Putamen (tissue), 1 donor: ENCODE results near the gene TRAF2.

Source experiments
- DNase-seq: peaks from one replicate; pipeline ENCODE4 v3.0.0-alpha.2; 2016; ENCODE audit warnings: low spot score

TRAF2 gene

DNA sequence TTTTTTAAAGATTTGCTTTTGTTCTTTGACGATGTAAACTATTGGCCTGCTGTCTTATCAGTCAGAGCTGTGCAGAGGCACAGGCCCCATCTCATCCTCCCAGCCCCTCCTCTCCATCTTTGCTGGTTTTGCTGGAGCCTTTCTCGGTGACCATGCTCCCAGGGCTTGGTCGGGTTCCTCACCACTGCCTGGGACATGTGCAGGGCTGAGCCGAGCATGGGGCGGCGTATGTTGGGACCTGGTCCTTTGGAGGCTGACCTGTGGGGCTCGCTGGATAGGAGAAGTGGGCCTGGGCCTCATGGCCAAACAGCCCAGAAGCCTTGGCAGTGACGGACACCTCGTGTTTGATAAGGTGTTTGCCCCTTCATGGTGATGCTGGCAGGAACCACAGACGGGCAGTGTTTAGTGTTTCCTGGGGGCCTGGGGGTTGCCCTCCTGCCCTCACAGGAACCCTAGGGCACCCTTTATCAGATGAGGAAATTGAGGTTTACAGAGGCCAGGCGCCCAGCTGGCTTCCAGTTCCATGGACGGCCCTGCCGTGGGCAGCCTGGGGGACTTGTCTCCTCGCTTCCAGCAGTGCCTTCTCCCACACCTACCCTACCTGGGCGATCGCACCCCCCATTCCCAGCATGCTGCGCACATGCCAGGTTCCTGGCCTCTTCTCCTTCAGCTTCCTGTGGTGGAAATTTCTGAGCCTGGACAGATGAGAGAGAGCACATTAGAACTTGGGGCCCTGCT, 27.6 kb downstream of the TRAF2 start:
- DNase-seq: no peak

DNA sequence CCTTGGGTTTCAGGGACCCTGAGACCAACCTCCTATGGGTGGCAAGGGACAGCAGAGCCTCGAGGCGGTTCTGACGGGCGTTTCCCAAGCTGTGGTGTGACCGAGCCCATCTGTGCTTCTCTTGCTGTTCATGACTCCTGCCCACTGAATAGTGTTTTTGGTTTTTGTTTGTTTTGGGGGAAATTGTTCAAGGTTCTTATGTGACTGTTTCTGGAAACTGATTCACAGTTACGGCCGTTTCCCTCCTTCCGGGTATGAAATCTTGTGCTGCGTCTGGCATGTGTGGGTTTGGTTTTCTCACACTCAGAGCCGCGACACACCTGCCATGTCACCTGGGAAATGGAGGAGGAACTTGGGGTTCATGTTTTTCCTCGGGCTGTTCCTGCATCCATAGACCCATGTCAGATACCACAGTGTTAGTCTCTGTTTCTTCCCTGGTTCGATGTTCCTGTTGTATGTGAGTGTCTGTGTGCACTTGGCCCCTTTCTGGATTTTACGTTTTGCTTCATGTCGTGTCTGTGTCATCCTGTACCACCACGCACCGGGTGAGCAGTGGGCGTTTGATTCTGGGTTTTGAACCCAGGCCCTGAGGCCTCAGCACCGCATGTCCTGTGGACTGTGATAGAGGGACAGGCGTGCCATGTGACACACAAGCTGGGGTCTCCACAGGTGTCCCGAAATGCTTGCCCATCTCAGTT, 29.5 kb downstream of the TRAF2 start:
- DNase-seq: no peak

DNA sequence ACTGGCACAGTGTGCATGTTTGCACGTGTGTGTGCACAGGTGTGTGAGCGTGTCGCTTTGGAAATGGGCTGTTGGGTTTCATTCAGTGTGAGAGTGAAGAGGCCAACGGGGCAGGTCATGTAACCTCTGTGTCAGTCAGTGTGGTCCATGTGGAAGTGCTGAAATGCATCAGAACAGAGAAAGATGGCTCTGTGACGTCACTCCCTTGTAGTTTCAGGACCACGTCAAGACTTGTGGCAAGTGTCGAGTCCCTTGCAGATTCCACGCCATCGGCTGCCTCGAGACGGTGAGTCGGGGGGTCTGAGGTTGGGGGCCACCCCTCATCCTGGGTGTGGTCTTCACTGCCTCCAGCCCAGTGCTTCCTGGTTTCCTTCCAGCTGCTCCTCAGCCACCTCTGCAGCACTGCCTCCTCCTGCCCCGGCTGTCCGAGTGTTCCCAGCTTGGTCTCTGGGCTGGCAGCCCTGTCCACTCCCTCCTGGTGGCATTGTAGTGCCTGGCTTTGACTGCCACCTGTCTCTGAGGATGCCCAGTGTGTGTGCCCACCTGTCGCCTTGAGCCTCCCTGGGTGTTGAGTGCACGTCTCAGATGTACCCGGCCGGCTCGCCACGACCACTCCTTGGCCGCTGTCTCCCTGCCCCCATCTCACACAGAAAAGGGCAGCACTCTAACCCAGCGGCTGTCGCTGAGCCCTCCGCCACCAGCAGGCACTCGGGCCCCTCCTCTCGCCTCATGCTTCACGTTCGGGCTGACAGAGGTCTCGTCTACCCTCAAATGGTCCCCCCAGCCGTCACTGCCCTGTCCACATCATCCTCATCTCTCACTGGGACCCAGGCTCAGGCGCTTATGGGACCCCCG, 30.2 kb downstream of the TRAF2 start:
- DNase-seq: no peak

DNA sequence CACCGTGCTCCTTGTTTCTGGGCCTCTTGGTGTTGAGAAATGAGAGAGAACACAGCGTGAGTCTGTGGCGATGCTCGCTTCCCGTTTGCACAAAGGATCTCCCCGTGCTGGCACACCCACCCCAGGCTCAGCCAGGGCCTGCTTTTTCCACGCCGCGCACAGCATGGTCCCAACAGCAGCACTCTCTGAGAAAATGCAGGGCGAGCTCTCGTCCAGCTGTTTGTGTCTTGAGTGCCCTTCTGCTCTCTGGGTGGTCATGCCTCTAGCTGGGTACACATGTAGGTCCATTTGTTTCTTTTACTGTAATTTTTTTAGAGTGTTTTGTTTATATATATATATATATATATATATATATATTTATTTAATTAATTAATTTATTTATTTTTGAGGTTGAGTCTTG, 31.6 kb downstream of the TRAF2 start:
- DNase-seq: no peak

DNA sequence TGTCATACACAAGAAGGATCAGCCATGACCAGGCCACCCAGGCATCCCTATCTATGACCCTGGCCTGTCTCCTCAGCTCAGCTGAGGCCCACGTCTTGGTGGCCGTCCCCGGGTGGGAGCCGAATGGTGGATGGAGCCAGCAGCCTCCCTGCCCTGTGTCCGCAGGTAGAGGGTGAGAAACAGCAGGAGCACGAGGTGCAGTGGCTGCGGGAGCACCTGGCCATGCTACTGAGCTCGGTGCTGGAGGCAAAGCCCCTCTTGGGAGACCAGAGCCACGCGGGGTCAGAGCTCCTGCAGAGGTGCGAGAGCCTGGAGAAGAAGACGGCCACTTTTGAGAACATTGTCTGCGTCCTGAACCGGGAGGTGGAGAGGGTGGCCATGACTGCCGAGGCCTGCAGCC, 33.8 kb downstream of the TRAF2 start:
- no peak for DNase-seq

DNA sequence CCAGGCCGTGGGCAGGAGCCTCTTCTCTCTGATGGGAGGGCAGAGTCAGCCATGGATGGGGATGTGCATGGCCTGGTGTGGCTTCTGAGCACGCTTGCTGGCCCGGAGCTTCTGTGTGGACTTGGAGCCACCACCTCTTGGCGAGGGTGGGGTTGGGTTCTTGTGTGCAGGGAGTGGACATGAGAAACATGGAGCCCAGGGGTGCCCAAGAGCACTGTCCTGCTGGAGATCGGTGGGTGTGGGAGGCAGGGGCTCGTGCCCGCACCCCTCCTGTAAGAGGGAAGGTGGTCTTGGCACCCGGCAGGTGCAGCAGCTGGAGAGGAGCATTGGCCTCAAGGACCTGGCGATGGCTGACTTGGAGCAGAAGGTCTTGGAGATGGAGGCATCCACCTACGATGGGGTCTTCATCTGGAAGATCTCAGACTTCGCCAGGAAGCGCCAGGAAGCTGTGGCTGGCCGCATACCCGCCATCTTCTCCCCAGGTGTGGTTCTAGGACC, 34.5 kb downstream of the TRAF2 start:
- no peak for DNase-seq

DNA sequence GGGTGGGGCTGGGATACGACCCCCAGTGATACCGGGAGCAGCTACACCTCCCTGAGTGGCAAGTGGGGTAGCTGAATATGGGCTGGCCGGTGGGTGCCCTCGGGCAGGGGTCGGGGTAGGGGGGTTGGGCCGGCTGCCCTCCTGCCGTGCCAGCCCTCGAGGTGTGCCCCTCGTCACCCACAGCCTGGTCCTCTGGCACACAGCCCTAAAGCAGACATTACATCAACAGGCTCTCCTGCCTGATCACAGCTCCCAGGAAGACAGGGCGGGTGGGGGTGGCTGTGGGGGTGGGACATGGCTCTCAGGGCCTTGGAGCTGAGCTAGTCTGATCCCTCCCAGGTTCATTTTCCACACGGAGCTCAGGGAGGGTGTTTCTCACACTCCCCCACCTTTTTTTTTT, 35.0 kb downstream of the TRAF2 start:
- no peak for DNase-seq

DNA sequence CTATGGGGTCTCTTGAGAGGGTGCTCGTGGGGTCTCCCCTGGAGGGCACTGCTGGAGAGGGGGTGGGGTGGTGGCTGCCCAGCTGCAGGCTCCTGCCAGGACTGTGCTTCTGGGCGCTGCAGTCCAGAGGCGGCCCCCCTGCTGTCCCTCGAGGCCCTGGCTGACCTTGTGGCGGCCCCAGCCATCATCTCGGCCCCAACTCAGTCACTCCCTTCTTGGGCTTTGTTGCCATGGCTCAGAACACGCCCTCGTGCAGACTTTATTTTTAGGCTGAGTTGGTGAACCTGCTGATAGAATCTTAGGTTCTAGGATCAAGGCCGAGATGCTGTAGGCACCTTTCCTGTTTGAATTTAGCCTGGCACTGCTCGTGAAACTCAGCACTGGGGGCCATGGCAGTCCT, 35.4 kb downstream of the TRAF2 start:
- no peak for DNase-seq

DNA sequence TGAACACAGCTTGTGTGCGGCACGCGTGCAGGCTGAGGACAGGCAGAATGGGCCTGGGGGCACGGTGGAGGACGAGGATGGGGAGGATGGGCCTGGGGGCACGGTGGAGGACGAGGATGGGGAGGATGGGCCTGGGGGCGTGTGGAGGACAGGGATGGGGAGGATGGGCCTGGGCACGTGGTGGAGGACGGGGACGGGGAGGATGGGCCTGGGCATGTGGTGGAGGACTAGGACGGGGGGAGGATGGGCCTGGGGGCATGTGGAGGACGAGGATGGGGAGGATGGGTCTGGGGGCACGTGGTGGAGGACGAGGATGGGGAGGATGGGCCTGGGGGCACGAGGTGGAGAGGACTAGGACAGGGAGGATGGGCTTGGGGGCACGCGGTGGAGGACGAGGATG, 36.2 kb downstream of the TRAF2 start:
- no peak for DNase-seq

DNA sequence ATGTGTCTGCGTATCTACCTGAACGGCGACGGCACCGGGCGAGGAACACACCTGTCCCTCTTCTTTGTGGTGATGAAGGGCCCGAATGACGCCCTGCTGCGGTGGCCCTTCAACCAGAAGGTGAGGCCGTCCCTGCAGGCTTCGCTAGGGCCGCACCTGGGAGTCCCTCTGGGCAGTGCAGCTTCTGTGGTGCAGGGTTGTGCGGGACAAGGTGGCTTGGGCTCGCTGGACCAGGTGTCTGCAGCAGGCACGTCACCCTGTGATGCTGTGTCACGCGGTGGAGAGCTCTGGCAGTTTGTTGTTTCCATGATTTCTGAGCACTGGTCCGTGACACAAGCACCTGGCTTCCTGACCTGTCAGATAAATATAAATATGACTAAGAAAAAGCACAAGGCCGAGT, 37.6 kb downstream of the TRAF2 start:
- DNase-seq: no peak

DNA sequence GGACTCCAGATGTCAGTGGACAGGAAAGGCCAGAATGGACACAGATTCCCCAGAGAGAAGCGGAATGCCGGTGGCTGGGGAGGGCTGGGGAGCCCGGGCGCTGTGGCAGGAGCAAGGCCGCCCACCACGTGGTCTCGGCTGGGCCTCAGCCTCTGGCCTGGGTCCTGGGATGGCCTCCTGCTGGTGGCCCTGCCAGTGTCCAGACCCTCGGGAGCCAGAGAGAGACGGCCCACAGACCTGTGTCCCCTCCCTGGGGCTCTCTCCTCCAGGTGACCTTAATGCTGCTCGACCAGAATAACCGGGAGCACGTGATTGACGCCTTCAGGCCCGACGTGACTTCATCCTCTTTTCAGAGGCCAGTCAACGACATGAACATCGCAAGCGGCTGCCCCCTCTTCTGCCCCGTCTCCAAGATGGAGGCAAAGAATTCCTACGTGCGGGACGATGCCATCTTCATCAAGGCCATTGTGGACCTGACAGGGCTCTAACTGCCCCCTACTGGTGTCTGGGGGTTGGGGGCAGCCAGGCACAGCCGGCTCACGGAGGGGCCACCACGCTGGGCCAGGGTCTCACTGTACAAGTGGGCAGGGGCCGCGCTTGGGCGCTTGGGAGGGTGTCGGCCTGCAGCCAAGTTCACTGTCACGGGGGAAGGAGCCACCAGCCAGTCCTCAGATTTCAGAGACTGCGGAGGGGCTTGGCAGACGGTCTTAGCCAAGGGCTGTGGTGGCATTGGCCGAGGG, 39.3 kb downstream of the TRAF2 start:
- DNase-seq: no peak

DNA sequence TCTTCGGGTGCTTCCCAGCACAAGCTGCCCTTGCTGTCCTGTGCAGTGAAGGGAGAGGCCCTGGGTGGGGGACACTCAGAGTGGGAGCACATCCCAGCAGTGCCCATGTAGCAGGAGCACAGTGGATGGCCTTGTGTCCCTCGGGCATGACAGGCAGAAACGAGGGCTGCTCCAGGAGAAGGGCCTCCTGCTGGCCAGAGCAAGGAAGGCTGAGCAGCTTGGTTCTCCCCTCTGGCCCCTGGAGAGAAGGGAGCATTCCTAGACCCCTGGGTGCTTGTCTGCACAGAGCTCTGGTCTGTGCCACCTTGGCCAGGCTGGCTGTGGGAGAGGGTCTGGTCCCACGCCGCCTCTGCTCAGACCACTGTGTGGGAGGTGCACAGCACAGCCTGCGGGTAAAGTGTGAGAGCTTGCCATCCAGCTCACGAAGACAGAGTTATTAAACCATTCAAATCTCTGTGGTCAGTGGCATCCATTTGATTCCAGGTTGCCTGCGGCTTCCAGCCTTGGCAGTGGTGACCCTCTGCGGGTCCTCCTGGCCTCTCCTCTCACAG, 39.9 kb downstream of the TRAF2 start:
- no peak for DNase-seq

DNA sequence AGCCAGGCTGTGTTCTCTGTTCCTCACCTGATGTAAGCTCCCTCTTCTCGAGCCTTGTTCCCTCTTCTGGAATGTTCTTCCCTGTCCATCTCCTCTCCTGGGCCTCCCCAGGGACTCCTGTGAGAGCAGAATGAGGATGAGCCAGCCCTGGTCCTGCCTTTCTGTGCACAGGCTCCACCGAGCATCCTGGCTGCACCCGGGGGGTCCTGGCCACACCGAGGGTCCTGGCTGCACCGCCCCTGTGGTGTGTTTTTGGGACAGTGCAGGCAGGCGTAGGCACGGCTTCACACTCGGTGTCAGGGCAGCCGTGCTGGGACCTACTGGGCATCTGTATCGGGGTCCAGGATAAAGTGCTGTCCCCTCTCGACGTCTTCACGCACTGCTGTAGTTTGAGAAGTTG, 40.4 kb downstream of the TRAF2 start:
- DNase-seq: no peak

DNA sequence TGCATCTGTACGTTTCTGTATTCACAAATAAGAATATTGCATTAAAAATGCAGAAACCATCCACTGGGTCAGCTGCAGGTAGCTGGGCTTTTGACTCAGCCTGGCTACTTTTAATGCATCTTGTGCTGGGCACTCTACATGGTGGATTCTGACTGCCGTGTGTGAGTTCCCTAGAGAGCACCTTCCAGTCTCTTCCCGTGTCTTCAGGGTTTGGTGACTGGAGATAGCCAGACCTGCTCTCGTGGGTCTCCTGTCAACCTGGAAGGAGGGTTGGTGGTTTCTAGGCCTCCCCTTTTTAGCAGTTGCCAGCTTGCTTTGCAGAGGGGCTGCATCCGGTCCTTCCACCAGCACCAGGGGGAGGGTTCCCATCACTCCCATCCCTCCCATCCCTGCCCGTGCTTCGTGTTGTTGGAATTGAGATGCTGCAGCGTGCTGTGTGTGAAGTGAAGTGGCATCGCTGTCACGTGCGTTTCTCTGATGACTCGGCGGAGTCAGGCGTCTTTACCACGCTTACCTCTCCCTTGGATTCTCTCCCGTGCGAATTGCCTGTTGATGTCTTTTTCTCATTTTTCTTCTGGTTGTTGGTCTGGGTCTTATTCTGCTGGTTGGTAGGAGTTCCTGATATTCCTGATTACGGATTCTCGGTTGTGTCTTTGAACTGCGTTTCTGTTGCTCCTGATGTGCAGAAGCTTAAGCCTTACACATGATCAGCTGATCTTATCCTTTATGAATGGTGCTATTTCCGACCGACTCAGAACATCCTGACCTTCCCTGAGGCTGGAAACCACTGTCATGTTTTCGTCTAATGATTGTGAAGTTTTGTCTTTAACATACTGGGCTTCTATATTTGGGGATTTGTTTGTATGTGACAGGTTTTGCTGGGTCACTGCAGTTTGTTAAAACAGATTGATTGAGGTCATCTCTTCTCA, 41.3 kb downstream of the TRAF2 start:
- DNase-seq: no peak

DNA sequence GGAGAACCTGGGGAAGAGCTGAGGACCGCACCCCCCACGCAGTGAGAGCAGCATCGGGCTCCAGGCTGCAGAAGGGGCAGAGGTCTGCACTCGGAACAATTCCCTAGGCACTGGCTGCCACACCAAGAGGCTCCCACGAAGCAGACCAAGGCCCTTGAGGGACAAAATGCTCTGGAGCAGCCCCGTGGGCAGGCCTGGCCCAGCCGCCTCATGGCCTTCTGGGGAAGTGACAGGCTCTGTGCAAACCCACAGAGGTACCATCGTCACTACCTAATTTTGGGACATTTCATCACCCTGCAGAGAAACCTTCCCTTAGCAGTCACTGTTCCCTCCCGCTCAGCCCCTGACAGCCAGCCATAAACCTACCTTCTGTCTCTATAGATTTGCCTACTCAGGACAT, 42.3 kb downstream of the TRAF2 start:
- DNase-seq: no peak

DNA sequence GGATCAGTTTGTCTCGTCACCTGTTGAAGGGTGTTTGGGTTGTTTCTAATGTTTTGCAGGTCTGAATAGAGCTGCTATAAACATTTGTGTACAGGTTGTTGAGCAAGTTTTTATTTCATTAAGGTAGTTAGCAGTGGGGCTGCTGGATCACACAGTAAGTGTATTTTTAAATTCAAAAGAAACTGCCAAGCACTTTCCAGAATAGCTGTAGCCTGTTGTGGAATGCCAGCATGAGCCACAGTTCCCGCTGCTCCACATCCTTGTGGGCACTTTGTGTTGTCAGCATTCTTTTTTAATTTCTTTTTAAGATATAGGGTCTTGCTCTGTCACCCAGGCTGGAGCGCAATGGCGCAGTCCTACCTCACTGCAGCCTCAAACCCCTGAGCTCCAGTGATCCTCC, 43.7 kb downstream of the TRAF2 start:
- no peak for DNase-seq

DNA sequence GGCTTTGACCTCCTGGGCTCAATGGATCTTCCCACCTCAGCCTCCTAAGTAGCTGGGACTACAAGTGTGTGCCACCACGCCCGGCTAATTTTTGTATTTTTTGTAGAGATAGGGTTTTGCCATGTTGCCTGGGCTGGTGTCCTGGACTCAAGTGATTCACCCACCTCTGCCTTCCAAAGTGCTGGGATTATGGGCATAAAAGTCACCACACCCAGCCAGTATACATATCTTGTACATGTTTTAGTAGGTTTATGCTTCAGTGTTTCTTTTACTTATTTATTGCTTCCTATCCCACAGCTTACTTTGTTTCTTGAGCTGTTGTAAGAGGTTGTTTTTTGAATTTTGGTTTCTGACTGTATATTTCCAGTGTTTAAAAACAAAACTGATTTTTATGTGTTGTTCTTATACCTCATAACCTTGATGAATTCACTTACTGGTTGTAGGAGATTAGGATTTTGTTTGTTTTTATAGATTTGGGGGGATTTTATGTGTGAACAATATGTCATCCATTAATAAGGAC, 45.4 kb downstream of the TRAF2 start:
- DNase-seq: no peak

DNA sequence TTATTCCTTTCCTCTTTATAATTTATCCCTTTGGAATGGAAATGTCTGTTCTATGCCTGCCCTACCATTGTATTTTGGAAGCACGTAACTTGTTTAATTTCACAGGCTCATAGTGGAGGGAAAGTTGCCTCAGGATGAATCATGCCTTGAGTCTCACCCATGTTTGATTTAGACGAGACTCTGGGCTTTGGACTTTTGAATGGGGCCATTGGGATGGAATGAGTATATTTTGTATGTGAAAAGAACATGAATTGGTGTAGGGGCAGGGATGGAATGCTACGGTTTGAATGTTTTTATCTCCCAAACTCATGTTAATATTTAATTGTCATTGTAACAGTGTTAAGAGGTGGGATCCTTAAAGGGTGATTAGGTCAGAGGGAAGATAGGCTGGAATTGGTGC, 48.0 kb downstream of the TRAF2 start:
- no peak for DNase-seq

DNA sequence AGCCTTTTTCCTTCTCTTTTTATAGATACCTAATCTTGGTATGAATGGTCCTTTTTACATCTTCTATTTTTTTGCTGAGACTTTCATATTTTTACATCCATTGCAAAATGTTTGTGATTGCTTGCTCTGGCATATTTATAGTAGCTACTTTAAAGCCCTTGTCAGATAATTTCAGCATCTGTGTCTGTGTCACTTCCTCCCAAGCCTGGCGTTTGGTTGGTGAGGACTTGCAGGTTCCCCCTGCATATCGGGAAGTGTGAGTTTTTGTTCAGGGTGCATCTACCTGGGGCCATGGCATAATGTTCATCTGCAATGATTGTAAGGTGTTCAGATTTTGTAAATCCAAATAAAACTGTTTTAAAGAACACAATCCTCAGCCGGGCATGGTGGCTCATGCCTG, 49.3 kb downstream of the TRAF2 start:
- no peak for DNase-seq

DNA sequence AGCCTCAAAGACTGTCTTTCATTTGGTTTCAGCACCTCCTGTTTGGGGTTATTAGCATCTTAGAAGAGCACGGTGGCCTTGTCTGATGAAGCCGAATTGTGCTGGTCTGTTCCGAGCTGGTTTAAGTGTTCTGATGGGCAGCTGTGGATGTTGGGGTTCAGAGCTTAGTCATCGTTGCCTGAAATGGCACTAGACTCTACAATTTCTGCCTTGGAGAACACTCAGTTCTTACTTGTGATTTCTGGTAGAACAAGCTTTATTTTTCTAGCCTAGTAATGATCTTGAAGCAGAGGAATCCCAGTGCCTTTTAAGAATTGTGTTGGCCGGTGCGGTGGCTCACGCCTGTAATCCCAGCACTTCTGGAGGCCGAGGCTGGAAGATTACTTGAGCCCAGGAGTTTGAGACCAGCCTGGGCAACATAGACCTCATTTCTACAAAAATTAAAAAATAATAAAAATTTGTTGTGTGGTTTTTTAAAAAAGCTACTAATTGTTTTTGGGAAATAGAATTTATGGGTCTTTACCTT, 50.4 kb downstream of the TRAF2 start:
- DNase-seq: no peak
